Testis (tissue), 2 donors: ENCODE results near the gene ZRANB3.
"Not testable (repeated sequence)": the region's sequence is repeated elsewhere in the genome, so short reads cannot be mapped to it uniquely, and the experiment has no call there.

Experiments
- POLR2A ChIP-seq: fragments of 450-650 bp; IDR thresholded peaks from one replicate; pipeline ENCODE4 v1.6.1; 2017; ENCODE audit warnings: antibody characterized with exemption, mild to moderate bottlenecking, moderate library complexity
- TF ChIP-seq, protein P1 (sequence below), 3 experiments: fragments of 450-650 bp in 2 of 3; fragments of 200-600 bp in 1 of 3; sonication (generic) in 1 of 3; IDR thresholded peaks; one replicate each; pipeline ENCODE4 v1.5.1; 2016 to 2019; ENCODE audit warnings: antibody characterized with exemption in 3 of 3, mild to moderate bottlenecking in 2 of 3, moderate library complexity in 1 of 3

DNA sequence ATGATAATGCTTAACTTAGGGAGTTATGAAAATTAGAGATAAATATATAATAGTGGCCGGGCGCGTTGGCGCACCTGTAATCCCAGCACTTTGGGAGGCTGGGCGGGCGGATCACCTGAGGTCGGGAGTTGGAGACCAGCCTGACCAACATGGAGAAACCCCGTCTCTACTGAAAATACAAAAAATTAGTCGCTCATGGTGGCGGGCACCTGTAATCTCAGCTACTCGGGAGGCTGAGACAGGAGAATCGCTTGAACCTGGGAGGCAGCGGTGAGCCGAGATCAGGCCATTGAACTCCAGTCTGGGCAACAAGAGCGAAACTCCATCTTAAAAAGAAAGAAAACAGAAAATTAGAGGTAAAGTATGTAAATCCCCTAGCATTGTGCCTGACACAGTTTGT, 2.5 kb upstream of the ZRANB3 start:
- TF ChIP-seq, protein P1, sequence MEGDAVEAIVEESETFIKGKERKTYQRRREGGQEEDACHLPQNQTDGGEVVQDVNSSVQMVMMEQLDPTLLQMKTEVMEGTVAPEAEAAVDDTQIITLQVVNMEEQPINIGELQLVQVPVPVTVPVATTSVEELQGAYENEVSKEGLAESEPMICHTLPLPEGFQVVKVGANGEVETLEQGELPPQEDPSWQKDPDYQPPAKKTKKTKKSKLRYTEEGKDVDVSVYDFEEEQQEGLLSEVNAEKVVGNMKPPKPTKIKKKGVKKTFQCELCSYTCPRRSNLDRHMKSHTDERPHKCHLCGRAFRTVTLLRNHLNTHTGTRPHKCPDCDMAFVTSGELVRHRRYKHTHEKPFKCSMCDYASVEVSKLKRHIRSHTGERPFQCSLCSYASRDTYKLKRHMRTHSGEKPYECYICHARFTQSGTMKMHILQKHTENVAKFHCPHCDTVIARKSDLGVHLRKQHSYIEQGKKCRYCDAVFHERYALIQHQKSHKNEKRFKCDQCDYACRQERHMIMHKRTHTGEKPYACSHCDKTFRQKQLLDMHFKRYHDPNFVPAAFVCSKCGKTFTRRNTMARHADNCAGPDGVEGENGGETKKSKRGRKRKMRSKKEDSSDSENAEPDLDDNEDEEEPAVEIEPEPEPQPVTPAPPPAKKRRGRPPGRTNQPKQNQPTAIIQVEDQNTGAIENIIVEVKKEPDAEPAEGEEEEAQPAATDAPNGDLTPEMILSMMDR (IDR thresholded peaks at IDR 0.05), result not testable (repeated sequence)
- TF ChIP-seq POLR2A, result not testable (repeated sequence)
